ENCODE results near the gene EPHX1.

DNA sequence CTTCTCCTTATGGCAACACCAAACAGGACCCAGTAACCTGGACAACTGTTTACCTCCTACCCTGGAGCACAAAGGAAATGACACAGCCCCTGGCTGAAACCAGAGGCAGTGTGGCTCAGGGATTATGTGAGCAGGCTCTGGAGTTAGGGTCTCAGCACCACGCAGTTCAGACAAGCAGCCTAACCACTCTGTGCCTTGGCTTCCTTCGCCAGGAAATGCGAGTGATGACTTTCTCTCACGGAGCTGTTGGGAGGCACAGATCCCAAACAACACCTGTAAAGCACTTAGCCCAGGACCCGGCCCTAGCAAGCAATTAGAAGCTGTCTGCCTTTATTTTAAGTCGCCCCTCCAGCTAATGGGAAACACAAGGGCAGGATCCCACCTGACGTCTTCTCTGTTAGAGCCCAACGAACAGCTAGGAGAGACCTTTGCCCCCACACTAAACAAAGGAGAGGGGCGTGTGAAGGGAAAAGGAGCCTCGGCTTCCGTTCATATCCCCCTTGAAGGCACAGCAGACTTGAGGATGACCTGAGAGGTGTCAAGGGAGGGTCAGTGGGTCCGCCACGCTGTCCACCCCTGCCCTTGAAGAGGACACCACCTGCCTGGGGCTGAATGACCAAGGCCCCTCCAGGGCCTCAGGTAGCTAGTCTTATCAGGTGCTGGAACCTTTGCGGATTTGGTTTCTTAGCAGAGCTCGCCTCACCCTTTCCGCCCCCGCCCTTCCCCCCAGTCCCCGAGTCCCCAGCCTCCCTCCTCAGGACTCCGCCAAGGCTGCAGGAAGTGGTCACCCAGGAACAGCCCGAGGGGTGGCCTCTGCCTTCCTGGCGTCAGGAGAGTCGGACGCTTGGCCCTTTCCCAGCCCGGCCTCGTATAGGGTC, 71.4 kb downstream of the EPHX1 start:
- TF ChIP-seq, protein P1, sequence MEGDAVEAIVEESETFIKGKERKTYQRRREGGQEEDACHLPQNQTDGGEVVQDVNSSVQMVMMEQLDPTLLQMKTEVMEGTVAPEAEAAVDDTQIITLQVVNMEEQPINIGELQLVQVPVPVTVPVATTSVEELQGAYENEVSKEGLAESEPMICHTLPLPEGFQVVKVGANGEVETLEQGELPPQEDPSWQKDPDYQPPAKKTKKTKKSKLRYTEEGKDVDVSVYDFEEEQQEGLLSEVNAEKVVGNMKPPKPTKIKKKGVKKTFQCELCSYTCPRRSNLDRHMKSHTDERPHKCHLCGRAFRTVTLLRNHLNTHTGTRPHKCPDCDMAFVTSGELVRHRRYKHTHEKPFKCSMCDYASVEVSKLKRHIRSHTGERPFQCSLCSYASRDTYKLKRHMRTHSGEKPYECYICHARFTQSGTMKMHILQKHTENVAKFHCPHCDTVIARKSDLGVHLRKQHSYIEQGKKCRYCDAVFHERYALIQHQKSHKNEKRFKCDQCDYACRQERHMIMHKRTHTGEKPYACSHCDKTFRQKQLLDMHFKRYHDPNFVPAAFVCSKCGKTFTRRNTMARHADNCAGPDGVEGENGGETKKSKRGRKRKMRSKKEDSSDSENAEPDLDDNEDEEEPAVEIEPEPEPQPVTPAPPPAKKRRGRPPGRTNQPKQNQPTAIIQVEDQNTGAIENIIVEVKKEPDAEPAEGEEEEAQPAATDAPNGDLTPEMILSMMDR (IDR thresholded peaks at IDR 0.05), result no peak
- TF ChIP-seq EZH2 (IDR thresholded peaks at IDR 0.05; ENCODE audit: borderline replicate concordance, insufficient read depth, low read depth, low read length, poor library complexity, severe bottlenecking), result no peak
